Caki2 (cell line): Measurements from ENCODE around the gene RPS6KA1. TPM values are rescaled to one million over a fixed set of nuclear protein-coding genes. Genes with fewer than 3 reads are reported as not detected.

Experiments
- total RNA-seq: library from RNA; depleted of rRNA; stranded (reverse); fragments of >200 nt; shearing (Covaris generic); gene quantifications from 2 replicates; pipeline ENCODE4 v1.2.3, GENCODE V29; 2014; ENCODE audit warnings: low replicate concordance; rRNA removed

Gene RPS6KA1
- total RNA-seq, 1 experiment from 2014 or later: 68.1 TPM

Other genes with a start within 250 kb of the RPS6KA1 start
- 7.4 and 12.5 TPM in 2 replicates for gene SH3BGRL3, start 249.7 kb upstream of the RPS6KA1 start, total RNA-seq
- 4.2 and 12.1 TPM in 2 replicates for gene UBXN11, start 223.1 kb upstream of the RPS6KA1 start, total RNA-seq
- not detected in 2 replicates for gene CD52, start 211.8 kb upstream of the RPS6KA1 start, total RNA-seq
- gene CRYBG2, start 175.6 kb upstream of the RPS6KA1 start, total RNA-seq: 13.2 TPM in 1 of 2 replicates, not detected in the other
- gene ZNF683, start 157.0 kb upstream of the RPS6KA1 start, total RNA-seq: not detected in 2 replicates
- not detected in 2 replicates for gene LIN28A, start 118.9 kb upstream of the RPS6KA1 start, total RNA-seq
- 37.7 and 47.0 TPM in 2 replicates for gene DHDDS, start 97.4 kb upstream of the RPS6KA1 start, total RNA-seq
- 570 and 785 TPM in 2 replicates for gene HMGN2, start 57.3 kb upstream of the RPS6KA1 start, total RNA-seq
- 8.4 and 9.5 TPM in 2 replicates for gene ARID1A, start 166.3 kb downstream of the RPS6KA1 start, total RNA-seq